ENCODE measurements around the gene AP3S2.

DNA sequence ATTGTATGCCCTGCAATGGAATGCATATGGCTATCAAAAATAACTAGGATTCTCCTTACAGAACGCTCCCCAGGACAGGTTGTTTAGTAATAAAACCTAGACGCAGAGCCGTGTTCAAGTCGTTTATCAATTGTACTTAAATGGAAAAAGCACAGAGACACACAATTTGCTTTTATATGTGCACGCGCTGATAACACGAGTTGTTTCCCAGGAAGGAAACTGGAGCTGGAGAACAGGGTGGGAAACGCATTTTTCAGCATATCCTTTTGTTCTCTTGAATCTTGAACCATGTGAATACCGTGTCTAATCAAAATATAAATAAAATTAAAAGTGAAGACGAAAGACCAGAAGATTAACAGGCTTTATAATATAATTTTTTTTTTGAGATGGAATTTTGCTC is 75.5 kb downstream of the AP3S2 start:
- TF ChIP-seq, protein P1, sequence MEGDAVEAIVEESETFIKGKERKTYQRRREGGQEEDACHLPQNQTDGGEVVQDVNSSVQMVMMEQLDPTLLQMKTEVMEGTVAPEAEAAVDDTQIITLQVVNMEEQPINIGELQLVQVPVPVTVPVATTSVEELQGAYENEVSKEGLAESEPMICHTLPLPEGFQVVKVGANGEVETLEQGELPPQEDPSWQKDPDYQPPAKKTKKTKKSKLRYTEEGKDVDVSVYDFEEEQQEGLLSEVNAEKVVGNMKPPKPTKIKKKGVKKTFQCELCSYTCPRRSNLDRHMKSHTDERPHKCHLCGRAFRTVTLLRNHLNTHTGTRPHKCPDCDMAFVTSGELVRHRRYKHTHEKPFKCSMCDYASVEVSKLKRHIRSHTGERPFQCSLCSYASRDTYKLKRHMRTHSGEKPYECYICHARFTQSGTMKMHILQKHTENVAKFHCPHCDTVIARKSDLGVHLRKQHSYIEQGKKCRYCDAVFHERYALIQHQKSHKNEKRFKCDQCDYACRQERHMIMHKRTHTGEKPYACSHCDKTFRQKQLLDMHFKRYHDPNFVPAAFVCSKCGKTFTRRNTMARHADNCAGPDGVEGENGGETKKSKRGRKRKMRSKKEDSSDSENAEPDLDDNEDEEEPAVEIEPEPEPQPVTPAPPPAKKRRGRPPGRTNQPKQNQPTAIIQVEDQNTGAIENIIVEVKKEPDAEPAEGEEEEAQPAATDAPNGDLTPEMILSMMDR (IDR thresholded peaks at IDR 0.05; ENCODE audit: control extremely low read depth in 1 of 3, insufficient read depth in 1 of 3, low read depth in 1 of 3, low read length in 3 of 3): no peak
- no peak for TF ChIP-seq POLR2AphosphoS5 (IDR thresholded peaks at IDR 0.05; ENCODE audit: low read depth, low read length)
- TF ChIP-seq, protein P2, sequence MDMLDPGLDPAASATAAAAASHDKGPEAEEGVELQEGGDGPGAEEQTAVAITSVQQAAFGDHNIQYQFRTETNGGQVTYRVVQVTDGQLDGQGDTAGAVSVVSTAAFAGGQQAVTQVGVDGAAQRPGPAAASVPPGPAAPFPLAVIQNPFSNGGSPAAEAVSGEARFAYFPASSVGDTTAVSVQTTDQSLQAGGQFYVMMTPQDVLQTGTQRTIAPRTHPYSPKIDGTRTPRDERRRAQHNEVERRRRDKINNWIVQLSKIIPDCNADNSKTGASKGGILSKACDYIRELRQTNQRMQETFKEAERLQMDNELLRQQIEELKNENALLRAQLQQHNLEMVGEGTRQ (IDR thresholded peaks at IDR 0.05; ENCODE audit: low read length): no peak
- TF ChIP-seq, protein P3, sequence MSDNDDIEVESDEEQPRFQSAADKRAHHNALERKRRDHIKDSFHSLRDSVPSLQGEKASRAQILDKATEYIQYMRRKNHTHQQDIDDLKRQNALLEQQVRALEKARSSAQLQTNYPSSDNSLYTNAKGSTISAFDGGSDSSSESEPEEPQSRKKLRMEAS (IDR thresholded peaks at IDR 0.05): no peak
